Measurements from ENCODE around the gene THEM5.

THEM5 gene

DNA sequence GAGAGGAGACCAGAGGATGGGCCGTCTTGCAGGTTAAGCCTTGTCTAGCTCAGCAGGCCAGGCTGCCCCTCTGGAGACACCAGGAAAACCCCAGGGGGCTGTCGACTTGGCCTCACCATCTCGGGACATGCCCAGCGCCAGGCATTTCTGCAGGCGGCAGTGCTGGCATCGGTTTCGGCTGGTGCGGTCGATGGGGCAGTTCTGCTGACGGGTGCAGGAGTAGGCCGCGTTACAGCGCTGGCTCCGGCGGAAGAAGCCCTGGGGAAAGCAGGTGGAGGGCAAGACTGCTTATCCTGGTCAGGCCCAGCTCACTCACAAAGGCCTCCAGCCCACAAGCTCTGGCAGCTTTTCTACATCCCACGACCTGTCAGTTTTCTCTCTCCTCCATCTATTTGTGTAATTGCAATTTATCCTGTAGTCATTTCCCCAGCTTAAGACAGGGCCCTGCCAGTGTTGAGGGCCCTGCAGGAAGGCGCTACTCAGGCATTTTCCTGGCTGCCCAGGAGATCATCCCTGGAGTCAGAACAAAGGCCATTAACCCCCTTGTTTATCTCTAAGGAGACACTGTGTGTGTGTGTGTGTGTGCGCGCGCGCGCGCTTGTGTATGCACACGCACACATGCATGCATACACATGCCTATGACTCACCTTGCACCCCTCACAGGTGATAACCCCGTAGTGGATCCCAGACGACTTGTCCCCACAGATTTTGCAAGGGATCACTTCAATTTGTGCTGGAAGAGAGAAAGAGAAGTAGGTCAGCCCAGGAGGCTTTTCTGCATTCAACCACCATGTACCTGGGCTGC is 36.8 kb downstream of the THEM5 start:
- no peak for DNase-seq

DNA sequence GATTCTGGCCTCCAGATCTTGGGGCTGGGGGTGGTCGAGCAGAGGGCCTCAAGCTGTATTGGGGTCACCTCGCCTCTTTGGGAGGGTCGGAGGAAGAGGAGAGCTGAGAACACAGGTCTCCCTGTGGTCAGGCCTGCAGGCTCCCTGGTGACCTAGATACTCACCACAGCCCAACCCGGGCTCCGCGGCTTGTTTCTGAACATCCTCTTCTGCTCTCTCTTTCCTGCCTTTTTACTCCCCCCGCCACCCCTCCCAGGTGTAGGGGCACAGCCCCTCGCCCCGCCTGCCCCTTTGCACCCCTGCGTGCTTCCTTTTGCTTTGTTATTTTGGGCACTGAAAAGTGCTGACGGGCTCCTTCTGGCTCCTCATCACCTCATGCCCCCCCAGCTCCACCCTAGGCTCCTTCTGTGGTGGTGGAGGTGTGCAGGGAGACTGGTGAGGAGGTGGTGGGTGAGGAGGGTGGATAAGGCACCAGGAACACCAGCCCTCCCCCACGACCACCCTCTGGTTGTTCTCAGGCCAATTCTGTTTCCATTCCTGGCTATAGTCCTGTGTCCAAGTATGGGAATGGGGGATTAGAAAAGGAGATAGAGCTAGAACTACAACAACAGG is 37.7 kb downstream of the THEM5 start:
- DNase-seq, result no peak

DNA sequence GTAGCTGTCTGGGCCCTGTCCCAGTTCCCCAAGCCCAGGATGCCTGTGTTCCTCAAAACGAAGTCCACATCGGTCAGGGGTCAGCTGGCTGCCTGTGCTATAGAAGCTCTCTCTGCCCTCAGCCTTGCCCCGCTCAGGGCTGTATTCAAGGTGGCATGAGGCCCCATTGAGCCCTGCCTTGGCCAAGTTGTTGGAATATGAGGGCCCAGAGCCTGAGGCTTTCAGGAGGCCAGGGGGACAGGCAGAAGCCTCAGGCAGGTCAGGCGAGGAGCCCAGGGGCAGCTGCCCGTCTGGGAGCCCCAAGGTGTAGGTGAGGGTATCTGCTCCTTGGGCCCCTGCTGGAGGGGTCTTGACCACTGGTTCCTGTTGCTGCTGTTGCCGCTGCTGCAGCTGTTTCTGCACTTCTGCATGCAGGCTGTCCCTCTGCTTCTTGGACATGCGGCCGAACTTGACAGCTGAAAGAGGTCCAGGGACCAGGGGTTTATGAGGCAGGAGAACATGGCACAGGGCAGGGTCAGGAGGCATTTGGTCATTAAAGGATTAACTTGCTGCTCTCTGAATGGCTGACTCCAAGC is 38.5 kb downstream of the THEM5 start:
- DNase-seq, result no peak

DNA sequence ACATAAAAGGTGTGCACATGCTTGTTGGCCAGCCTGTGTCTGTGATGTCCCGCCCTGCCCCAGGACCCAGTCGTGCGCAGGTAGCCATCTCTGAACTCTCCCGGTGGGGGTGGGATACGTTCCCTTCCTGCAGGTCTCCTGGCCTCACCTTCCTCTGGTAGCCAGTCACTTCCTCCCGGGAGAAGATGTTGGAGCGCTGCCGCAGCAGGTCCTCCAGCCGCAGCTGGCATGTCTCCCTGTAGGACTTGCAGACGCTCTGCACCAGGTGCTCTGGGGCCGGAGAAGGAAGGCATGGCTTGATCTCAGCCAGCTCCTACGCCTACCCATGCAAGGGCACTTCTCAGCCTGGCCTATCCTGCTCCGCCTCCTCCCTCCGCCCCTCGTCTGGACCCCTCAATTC is 39.1 kb downstream of the THEM5 start:
- no peak for DNase-seq

DNA sequence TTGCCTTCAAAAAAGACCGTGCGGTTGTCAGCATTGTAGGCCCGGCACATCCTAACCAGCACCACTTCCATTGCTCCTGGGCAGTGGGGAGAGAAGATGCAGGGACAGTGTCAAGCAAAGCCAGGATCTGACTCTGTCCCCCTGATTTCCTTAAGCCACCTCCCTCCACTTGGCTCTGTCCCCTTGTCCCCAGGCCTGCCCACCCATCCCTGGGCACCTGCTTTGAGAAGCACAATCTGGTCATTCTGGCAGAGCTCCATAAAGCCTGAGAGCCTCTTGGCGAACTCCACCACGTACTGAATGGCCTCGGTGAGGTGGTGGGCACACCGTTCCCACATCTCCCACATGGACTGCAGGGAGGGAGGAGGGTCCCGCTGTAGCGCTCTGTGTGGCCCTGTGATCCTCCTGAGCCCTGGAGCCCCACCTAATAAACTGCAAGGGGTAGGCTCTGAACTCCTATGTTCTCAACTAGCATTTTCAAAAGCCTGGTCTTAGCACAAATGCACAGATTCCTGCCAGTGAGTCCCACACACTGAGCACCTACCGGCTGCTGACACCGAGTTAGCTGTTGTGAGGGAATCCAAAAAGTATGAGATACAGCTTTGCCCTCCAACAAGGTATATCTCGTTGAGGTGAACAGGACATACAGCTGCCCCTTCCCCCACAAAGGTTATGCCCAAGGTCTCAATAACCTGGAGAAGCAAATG is 40.1 kb downstream of the THEM5 start:
- no peak for DNase-seq

DNA sequence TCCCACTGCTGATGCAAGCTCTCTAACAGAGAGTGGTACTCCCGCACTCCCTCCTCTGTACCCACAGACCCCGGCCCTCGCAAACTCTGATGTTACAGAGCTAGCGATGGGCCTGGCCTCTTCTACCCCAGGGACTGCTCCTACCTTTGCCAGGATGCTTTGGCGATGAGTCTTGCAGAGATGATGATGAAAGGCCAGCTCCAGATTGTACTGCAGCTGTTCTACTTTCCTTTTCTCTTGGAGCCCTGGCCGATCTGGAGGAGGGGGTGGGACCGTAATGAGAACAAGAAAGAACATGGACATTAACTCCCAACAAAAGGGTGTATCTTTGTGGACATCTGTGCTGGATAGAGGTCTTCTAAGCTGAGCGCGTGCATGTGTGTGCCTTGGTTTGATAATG is 42.3 kb downstream of the THEM5 start:
- no peak for DNase-seq

DNA sequence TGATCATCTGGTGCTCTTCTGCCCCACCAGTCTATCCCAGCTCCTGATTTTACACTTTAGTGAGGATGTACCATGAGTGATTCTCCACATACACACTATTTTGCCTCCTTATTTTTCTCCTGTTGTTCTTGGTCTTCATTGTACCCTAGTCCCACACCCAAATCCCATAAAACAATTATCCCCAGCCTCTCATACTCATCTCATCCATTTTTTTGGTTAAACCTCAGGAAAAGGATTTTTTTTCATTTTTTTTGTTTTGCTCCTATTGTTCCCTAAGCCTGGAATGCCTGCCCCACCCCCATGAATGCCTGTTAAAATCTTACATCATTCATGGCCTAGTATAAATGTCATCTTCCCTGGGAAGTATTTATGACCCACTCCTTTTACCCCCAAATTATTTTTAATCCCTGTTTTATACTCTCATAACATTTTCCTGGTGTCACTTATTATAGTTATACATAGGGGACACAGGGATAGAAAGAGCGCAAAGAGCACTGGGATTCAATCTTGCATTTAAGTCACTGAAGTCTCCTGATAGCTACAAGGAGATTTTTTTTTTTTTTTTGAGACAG is 43.4 kb downstream of the THEM5 start:
- no peak for DNase-seq

DNA sequence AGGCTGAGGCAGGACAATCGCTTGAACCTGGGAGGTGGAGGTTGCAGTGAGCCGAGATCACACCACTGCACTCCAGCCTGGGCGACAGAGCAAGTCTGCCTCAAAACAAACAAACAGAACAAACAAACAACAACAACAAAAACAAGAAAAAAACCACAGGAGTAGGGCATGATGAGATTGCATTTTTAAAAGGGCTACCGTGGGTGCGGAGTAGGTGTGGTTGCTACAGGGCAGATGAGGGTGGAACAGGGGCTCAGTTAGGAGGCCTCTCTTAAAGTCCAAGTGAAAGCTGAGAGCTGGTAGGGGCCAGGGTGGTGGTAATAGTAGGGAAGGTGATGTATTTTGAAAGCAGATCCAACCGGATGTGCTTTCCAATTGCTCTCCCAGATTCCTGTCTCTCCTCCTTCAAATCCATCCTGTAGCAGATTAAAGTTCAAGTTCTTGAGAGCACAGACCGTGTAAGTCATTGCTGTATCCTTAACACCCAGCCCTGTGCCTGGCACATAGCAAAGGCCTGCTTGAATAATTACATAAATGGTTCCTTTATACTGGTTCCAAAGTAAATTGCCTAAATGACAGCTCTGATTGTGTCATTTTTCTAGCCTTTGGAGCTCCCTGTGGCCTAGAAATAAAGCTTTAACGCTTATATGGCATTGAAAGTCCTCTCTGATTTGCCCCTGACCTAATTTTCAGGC is 44.1 kb downstream of the THEM5 start:
- DNase-seq, result no peak

DNA sequence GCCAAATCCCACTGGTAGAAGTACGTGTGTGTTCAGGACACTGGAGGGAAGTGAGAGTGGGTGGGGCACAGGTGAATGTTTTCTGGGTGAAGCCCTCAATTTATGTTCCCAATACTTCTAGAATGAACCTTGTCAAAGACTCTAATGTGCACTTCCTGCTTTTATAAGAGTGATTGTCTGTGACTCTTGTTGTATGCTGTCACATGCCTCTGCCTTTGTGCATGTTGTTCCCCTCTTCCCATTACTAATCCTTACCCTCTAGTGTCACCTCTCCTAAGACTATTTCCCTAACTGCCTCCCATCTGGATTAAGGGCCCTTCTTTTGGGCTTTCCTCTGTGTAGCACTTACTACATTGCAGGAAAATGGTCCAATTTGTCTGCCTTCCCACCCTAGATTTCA is 45.7 kb downstream of the THEM5 start:
- no peak for DNase-seq

DNA sequence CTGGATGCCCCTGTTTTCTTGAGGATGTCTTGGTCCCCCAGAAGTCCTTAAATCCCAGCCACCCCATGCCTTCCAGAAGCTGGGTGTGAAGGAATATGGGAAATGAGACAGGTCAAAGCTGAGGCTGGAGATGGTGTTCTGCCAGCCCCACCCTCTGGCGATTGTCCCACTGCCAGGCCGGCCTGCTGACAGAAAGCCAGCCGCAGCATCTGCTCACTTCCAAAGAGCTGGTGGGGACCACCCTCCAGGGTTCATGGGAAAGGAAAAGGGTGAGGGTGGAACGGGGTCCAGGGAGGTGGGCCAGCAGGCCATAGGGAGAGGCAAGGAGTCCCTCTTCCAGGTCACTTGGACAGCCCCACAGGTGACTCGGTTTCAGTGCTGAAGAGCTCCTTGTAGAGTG is 46.4 kb downstream of the THEM5 start:
- no peak for DNase-seq

DNA sequence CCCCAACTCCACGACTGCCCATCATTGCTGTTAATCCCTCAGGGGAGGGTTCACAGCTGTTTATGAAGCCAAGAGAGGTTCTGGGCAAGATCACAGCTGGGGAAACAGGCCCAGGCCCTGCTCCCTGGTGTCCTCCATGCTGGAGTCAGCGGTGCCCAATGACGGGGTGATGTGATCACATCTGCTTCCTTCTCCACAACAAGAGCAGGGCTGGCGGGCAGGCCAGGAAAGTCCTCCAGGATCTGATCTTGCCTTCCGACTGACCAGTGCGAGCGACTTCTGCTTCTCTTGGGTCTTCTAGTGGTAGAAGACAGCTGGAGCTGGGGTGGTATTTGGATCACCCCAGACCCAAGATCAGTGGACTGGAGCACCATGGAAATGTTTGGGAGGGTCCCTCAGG is 47.3 kb downstream of the THEM5 start:
- no peak for DNase-seq

DNA sequence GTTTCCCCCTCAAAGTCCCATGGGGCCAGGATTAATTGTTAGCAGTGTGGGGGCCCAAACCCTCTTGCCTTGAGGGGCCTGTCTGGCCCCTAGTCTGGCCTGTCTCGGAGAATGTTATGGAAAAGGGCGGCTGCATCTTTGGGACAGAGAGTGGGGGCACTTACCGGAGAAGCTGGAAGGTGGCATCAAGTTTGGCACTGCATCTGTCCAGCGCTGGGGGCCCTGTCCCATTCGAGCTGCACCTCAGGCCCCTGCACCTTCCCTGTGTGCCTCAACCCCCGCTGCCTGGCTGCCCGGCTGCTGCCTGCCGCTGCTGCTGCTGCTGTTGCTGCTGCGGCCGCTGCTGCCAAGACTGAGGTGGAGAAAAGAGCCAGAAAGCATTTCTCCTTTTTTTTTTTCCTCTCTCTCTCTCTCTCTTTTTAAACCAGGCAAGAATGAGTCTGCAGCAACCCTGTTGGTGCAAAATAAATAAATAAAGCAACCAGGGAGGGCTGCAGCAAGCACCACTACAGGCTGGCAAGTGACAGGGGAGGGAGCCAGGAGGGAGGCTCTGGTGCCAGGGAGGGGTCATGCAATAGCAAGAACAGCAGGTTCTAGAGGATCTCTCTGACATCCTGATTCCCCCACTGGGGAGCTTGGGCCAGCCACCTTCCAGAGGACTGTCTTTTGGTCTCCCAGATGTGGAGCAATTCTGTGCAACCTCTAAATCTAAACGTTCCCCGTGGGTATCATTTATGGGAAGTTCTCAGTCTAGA is 48.3 kb downstream of the THEM5 start, which contains the start of gene LINGO4:
Gene LINGO4, minus strand, starts transcription at position 354 of the 755 bp plus-strand sequence. CDS start 2,715 bp downstream, outside the sequence.
- no peak for DNase-seq

DNA sequence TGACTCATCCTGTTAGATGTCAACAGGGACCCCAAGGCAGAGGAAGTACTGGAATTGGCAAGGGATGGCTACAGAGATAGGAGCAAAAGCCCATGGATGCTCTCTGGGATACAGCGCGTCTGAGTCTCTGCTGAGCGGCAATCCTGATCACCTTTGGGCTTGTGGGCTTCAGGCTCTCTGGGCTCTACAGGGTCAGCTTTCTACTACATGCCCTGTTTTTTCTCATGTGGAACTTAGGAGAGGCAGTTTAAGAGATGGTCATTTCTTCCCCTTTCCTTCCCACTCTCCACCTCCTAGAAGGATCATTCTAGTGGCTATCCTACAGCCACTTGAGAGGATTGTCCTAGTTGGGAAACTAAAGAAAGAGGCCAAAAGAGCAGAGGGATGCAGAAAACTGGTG is 49.6 kb downstream of the THEM5 start:
- DNase-seq, result no peak

DNA sequence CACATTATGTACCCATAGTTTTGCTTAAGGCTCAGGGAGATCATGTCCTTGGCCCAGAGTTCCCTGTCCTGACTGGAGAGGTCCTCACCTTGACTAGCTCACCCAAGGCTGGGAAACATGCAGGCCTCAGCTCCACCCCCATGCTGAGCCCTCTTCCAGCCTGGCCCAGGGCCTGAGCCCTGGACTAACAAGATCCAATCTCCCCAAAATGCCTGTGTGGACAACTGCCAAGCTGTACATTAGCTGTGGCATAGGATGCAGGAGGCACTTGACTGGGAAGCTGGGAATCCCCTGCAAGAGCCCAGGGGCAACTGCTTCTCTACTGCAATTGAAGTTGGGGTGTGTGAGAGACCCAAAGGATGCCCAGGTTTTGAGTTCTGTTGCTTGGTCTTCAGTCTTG is 50.3 kb downstream of the THEM5 start:
- DNase-seq, result no peak

DNA sequence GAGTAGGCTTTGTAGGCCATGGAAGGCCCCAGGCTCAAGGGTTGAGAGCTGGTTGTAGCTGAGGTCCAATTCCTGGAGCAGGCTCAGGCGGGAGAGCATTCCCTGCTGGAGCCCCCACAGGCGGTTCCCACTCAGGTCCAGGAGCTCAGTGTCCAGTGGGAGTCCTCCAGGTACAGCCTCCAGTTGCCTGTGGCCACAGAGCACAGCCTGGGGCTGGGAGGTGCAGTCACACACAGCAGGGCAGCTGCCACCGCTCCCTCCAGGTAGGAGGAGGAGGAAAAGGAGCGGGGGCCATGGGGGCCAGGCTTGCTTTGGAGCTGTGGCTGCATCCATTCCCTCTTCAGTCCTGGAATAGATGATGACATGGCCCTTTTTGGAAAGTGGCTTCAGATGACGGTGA is 51.1 kb downstream of the THEM5 start:
- no peak for DNase-seq

DNA sequence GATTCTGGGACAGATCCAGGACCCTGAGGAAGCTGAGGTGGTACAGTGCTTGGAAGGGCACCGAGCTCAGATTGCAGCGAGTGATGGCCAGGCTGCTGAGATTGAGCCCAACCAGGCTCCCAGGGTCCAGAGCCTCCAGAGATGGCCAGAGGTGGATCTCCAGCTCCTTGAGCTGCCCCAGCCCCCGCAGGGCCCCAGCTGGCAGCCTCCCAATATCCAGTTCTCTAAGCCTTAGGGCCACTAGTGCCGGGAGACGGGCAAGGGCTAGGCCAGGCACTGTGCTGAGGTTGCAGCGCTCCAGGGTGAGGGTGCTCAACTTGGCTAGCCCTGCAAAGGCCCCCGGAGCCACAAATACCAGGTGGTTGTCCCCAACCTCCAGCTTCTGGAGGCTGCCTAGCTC is 51.7 kb downstream of the THEM5 start:
- DNase-seq, result no peak

DNA sequence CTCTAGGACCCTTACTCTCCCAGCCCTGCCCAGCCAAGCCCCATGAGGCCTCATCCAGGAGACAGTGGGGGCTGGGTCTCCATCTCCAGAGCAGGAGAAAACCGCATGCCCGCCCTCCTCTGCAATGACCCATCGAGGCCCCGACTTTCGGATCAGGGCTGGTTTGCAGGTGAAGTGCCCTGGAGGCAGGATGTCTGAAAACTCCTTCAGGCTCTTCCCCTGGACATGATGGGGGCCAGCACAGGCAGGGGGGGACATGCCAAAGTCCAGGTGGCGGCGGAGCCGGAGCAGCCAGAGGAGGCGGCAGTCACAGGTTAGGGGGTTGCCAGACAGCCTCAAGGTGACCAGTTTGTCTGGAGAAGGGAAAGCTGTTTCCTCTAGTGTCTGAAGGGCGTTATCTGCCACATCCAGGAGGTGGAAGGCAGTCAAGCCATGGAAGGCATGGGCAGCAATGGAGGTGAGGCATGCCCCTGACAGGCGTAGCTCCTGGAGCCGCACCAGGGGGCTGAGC is 52.1 kb downstream of the THEM5 start:
- no peak for DNase-seq

DNA sequence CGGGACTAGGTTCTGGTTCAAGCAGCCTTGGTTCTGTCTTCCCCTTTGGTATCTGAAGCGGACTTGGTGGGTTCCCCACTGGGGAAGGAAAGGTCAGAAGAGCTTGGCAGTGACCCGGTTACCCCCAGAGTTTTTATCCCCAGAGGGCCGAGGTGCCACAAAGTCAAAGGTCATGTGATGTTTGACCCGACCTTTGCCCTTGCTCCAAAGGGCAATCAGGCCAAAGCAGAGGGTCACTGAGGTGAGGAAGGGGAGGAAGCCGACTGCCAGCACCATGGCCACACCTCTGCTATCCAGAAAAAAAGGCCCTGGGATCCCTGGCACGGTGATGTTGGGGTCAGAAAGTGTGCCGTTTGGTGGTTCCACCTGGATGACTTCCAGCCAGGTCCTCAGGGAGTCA is 52.7 kb downstream of the THEM5 start:
- DNase-seq, result no peak

DNA sequence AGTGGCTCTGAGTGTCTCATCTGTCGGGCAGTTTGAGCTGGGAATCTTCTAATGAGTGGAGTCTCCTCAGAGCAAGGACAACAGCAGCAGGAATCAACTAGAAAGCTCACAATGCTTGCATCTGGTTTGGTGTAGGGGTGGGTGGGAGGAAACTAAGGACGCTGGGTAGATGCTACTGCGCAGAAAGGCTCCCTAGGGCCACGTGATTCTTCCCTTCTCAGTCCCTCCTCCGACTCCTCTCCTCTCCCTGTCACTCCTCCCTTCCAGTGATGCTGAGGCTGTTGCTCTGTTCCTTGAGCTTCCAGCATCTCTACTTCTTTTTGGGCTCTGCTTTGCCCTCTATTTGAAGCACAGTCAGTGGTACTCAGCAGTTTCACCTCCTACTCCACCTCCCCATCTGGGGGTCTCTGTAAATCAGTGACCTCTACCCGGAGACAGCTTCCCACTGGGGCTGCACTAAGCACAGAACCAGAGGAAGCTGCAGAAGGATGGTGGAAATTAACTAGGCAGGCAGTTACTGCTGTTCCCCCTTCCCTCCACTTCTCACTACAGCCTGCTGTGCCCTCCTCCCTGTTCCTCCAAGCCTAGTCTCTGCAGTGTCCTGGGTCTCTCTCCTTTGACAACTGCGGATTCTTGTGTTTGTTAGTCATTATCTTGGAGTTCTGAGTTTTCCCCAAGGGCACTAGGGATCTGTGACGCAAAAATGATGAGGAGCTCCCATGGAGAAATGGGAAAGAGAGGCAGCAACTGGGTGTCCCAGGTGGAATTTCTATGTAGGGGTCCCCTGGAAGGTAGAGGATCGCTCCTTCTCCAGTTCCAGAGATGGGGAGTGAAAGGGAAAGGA is 54.1 kb downstream of the THEM5 start:
- no peak for DNase-seq

DNA sequence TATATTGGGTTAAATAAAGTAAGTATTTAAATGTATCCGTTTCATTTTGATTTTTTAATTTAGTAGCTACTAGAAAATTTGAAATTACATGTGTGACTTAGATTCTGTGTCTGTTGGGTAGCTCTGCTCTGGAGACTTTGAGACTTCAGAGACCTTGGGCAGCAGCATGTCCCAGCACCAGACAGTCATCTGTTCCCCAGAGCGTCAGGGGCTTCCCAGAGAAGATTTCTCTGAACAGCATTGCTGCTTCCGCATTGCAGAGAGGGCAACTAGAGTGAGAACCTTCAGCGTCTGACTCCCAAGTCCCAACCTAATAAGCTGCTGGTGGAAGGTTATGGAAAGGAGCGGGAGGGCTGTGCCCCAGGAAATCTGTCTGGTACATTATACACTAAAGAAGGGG is 54.9 kb downstream of the THEM5 start:
- DNase-seq, result no peak

All from COR-L47 (cell line).